ENCODE measurements around the gene PPP3CA. TPM values are rescaled to one million over a fixed set of nuclear protein-coding genes. Genes with fewer than 3 reads are reported as not detected.

The PPP3CA gene
- total RNA-seq, 1 experiment from 2014 or later, result 31.0 TPM

- H3K9me3 ChIP-seq (ENCODE audit: control insufficient read depth, insufficient read depth, low read depth, low read length), result no peaks in the 10 kb centered on the region
- no peaks in the 10 kb centered on the region; the same call in 1 of the 2 replicates for H3K4me1 ChIP-seq (ENCODE audit: control insufficient read depth, insufficient read depth, low read length)
- ATAC-seq, result peak; percentile 87
- no peaks in the 10 kb centered on the region for H3K27me3 ChIP-seq (ENCODE audit: control insufficient read depth, insufficient read depth, low read length)
- H3K4me3 ChIP-seq (ENCODE audit: low read depth in 2 of 2, low read length in 2 of 2), result no peak overlapping the region; a peak in 1 of 4 replicates
- intact Hi-C loops (cut with micrococcal nuclease; ENCODE audit: unreplicated experiment) (no loop called here), in situ Hi-C loops (cut with HindIII; ENCODE audit: low pct_unique_long_range_greater_than_20kb, low sequenced_read_pairs) (no loop called here)
- BruUV-seq (replicated peaks), result no TSS peak
- TF ChIP-seq SIN3A (IDR thresholded peaks at IDR 0.05; ENCODE audit: borderline replicate concordance, insufficient read depth, low read depth, low read length) (no peak), REST (IDR thresholded peaks at IDR 0.05; ENCODE audit: insufficient read depth in 1 of 2, low read depth in 2 of 2, low read length in 1 of 2) (no peak), CTCF (IDR thresholded peaks at IDR 0.05) (no peak), TCF7L2 (IDR thresholded peaks at IDR 0.05; ENCODE audit: low read depth, low read length) (no peak), POLR2AphosphoS5 (IDR thresholded peaks at IDR 0.05; ENCODE audit: low read depth, low read length) (no peak)
- ChIA-PET POLR2A (no interaction called here), CTCF (no interaction called here)
- H3K27ac ChIP-seq (ENCODE audit: low read length), result peak overlapping the region; percentile 63
- H3K36me3 ChIP-seq (ENCODE audit: control insufficient read depth, insufficient read depth, low read length), result no peaks in the 10 kb centered on the region
- peak; percentile 72 for DNase-seq (ENCODE audit: low read depth, low spot score)
Measured at GRCh38 chr4:101355767-101356702, 8.7 kb upstream of the PPP3CA start.

GRCh38 chr4:101355246-101355645 lies 7.9 kb upstream of the PPP3CA start:
- DNase-seq (ENCODE audit: low read depth, low spot score) (no peak), ATAC-seq (no peak)
- no peak overlapping the region for H3K4me3 ChIP-seq (ENCODE audit: low read depth in 2 of 2, low read length in 2 of 2)
- no peak for TF ChIP-seq CTCF (IDR thresholded peaks at IDR 0.05)
- no peak for TF ChIP-seq REST (IDR thresholded peaks at IDR 0.05; ENCODE audit: insufficient read depth in 1 of 2, low read depth in 2 of 2, low read length in 1 of 2)
- TF ChIP-seq TCF7L2 (IDR thresholded peaks at IDR 0.05; ENCODE audit: low read depth, low read length), result no peak
- no peak for TF ChIP-seq POLR2AphosphoS5 (IDR thresholded peaks at IDR 0.05; ENCODE audit: low read depth, low read length)
- TF ChIP-seq SIN3A (IDR thresholded peaks at IDR 0.05; ENCODE audit: borderline replicate concordance, insufficient read depth, low read depth, low read length), result no peak
- BruUV-seq (replicated peaks), result no TSS peak
- no peaks in the 10 kb centered on the region for H3K36me3 ChIP-seq (ENCODE audit: control insufficient read depth, insufficient read depth, low read length)
- in situ Hi-C loops (cut with HindIII; ENCODE audit: low pct_unique_long_range_greater_than_20kb, low sequenced_read_pairs) (no loop called here), intact Hi-C loops (cut with micrococcal nuclease; ENCODE audit: unreplicated experiment) (no loop called here)
- POLR2A ChIA-PET, result no interaction called here
- H3K27me3 ChIP-seq (ENCODE audit: control insufficient read depth, insufficient read depth, low read length), result no peaks in the 10 kb centered on the region
- CTCF ChIA-PET, result no interaction called here
- no peaks in the 10 kb centered on the region; the same call in 1 of the 2 replicates for H3K4me1 ChIP-seq (ENCODE audit: control insufficient read depth, insufficient read depth, low read length)
- H3K27ac ChIP-seq (ENCODE audit: low read length), result no peak overlapping the region; the same call in 1 of the 2 replicates
- no peaks in the 10 kb centered on the region for H3K9me3 ChIP-seq (ENCODE audit: control insufficient read depth, insufficient read depth, low read depth, low read length)
